G401.6 (cell line): ENCODE results near the gene PTPRT.

Experiments
- FAIRE-seq: peaks from 2 replicates; lab custom pipeline; 2012; peaks lifted over from hg19 to GRCh38; lab: Jason Lieb, UNC

The PTPRT gene

DNA sequence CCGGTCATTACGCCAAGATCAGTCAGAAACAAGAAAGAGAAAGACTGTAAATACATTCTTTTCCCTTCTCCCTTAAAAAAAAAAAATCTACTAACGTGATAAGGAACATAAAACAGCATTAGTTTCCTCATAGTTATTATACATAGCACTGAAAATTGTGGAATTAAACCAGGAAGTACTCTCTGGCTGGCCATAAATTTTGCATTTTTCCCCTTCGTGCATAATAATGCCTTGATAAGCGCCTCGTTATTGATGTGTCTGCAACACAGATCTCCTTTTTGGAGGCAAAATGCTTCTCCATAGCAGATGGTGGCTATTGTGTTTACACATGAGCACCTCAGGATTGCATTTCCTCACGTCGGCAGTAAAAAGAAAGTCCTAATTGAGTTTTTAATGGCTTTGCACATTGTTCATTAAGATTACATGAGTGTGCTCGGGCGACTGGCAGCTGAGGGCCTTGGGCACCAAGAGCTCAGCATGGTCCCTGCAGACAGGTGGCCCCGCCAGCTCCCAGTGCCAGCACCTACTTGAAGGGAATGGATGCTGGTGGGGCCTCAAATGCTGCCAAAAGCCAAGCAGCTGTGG is 394.5 kb downstream of the PTPRT start:
- FAIRE-seq: no peak

DNA sequence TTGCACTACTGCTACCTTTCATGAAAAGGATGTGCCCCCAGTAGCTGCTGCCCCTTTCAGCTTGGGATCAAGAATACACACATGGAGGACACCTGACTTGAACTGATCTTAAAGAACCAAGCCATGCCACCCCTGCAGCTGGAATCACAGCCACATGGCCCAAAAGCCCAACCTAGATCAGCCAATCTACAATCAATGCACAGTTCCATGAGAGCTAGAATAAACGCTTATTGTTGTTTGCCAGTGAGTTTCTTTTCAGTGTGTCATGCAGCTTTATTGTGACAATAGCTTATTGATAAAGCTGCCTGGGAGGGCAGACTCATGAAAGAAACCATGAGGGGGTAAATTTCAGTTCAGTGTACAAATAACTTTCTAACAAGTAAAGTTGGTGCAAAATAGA is 397.7 kb downstream of the PTPRT start:
- FAIRE-seq: no peak

DNA sequence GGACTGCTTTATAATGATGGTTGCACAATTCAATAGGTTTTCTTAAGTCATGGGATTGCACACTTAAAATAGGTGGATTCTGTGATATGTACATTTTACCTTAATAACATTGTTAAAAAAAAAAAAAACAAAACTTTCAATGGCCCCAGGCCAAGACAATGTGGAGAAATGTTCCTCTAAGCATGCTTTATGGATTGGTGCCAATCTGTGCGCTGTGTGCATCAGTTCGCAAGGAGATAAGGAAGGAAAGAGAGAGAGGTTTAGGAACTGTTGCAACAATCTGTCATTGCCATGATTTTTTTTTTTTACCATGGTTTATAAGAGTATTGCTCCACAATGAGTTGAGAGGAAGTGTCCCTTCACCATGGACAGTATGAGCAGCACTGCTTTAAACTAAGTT is 399.6 kb downstream of the PTPRT start:
- no peak for FAIRE-seq

- no peak for FAIRE-seq
Measured at GRCh38 chr20:42788707-42789106, 401.0 kb downstream of the PTPRT start.

GRCh38 chr20:42785041-42785440 is 404.7 kb downstream of the PTPRT start:
- FAIRE-seq: no peak

GRCh38 chr20:42779216-42779615 is 410.5 kb downstream of the PTPRT start:
- FAIRE-seq: no peak

DNA sequence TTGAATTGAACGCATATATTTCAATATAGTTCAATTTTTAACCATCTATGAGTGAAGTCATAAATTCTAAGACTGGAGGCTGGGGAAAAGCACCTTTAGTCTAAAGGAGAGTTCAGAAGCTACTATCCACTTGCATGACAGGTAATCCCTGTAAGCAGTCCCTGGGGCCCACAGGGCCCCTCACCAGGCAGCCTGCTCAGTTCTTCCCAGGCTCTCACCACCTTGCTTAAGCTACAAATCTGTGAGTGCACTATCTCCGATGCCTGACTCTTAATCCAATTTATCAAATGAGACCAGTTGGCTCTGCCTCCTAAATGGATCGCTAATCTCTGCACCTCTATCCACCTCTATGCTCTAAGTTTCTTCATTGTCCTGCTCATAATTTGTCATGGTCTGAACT is 413.8 kb downstream of the PTPRT start:
- no peak for FAIRE-seq

DNA sequence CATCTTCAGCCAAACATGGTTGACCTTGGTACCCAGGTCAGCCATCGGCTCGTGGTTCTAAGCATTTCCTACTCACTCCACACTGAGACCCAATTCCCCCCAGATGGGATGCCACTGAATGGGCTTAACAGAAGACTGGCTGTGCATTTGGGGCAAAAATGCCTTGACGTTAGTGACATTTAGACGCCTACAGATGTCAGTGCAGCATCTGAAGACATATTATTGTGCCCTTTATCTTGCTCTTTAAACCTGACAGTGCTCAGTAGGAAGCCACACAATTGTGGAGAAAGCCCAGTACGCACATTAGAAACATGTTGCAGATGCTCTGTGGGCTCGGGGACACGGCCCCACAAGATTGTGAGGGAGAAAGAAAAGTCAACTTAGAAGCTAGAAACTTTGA is 414.7 kb downstream of the PTPRT start:
- FAIRE-seq: no peak

DNA sequence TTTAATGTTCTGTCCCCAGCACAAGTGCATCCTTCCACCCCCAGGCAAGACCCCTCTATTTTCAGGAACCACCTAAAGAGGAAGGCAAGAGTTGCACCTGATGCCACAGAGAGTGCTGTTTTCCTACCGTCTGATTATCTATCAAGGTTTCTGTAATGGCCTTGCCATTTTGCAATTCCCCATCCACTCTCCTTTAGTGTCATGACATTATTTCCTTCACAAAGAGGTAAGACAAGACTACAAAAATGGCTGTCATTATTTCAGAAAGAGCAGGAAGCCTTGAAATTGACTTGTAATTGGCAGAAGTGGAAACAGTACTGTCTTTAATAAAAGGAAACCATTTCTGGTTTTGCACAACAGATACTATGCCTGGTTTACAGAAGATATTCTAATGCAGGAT is 426.7 kb downstream of the PTPRT start:
- no peak for FAIRE-seq

GRCh38 chr20:42756991-42757390 is 432.7 kb downstream of the PTPRT start:
- no peak for FAIRE-seq

DNA sequence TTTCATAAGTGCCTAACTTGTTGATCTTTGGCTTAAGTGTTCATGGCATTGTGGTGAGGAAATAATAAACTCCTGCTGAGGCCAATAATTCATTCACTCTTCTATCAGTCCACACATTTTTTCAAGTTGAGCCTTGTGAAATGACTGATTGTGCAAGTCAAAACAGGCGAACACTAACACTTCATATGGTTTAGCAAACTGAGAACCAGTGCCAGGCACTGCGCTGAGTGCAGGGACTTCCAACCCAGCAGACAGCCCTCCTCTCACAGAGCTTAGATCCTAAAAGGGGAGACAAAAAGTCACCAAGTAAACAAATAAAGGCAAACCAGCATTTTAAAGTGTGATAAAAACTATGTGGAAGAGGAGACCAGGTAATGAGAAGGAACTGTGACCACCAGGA is 435.0 kb downstream of the PTPRT start:
- no peak for FAIRE-seq

DNA sequence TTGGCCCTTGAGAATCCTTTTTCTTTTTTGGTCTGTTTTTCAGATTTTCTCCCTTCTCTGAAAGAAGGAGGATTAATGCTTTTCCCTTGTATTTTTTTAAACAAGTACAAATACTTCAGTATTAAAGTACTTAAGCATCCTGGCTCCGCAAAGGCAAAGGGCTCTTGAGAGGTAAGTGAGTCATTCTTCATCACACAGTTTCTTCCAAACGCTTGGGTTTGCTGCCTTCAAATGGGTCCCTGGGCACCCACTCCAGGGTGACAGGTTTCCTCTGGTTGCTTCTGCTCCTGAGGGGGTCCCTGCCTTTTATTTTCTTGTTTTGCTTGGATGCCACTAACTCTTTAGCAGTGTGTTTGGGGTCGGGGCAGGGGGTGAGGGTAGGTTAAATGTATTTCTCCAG is 437.1 kb downstream of the PTPRT start:
- no peak for FAIRE-seq

GRCh38 chr20:42749556-42749955 is 440.1 kb downstream of the PTPRT start:
- no peak for FAIRE-seq

GRCh38 chr20:42747765-42748411 is 441.8 kb downstream of the PTPRT start:
- no peak for FAIRE-seq

DNA sequence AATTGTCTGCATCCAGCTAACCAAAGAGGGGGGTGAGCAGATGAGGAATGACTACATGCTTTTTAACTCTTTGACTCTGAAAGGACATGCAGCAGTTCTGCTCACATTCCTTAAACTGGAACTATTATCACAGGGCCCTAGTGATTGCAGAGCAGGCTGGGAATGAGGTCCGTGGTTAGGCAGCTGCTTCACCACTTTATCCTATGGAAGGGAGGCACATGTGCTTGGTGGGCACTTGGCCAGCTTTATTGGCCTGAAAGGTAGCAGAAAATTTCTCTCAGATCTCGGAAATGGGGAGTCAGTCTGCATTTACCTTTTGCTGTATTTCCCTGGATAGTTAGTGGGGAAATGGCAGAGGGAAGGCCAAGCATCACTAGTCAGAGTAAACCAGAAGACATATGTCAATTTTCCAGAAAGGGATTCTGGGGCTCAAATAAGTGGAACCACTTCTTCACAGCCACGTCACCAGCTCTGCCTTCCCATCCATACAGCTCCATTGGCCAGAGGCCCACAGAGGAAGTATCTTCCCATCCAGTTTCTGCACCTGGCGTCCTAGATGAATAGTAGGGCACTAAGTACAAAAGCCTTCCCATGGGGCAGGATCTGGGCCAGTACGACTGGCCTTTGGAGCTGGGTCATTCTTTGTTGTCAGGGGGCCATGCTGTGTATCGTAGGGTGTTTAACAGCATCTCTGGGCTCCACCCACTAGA is 444.8 kb downstream of the PTPRT start:
- no peak for FAIRE-seq

DNA sequence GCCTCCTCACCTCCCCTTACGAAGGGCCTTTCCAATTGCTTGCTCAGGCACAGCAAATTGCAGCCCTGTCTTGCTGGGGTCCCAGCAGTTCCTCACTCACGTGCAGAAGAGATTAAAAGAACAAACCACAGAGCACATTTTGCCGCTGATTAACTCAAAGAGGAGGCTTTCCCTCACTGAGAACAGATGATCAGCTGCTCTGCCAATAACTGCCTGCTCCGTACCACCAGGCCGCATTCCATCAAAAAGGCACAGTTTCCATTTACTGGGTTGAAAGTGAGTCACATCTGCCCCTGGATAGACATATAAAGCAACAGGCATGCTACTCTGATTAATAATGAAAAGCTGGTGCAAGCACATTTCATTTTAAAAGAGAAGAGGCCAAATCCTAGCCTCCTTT is 446.8 kb downstream of the PTPRT start:
- no peak for FAIRE-seq

DNA sequence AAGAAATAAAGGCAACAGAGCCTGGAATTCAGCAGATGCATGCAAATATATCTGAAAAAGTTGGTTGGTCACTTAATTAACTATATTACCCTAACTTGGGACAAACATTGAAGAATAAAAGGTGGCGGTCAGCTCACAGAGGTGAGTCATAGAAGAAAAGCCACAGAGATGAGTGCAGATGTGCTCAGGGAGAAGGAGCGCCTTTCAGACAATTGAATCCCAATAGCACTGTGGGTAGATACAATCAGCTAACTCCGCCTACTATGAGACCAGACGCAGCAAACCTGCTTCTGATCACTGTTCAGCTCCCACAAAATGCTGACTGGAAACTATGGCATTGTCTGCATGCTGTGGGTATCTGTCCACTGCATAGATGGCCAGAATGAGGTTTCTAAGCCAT is 447.8 kb downstream of the PTPRT start:
- FAIRE-seq: no peak

DNA sequence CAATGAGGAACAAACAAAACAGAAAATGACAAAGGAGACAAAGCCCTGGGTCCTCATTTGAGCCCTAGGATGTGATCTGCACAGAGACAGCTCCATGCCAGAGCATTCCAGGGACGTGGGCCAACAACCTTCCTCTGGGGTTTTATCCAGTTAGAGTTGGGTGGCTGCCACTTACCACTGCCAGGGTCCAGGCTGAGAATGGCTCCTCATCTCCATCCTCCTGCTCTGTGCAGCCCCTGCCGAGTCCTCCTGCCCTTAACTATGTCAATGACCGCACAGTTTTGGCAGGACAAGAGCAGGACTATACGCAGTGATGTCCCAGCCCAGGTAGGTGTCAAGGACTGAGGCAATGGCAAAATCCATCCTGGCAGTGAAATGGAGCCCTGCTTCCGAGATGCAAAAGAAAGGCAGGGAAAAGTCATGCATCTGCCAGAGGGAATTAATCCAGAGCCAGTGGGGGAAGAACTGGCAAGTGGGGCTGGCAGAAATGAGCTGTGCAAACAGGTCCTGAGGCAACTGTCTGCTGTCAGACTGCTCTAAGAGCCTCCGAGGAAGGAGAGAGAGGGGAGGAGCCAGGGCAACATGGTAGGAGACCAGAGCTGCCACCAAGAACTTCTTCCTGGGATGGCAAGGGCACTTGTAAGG is 449.4 kb downstream of the PTPRT start:
- FAIRE-seq: no peak

- FAIRE-seq: no peak
Measured at GRCh38 chr20:42739683-42740082, 450.0 kb downstream of the PTPRT start.

DNA sequence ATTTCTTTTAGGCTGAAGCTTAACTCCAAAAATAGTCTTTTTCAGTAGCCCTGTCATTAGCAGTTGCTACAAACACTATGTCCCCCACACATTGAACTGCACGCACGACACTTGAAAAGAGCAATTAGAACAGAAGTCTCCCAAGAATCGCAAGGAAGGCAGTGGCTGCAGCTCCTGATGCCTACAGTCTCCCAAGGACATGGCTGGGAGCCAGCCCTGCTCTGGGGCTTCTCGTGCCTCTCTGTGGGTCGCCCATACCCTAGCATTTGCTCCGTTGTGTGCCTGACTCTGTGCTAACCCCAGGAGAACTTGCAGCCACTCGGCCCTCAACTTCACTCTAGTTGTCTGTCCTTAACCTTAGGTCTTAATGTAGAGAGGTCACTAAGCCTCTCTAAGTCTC is 454.2 kb downstream of the PTPRT start:
- FAIRE-seq: no peak

- FAIRE-seq: no peak
Measured at GRCh38 chr20:42734660-42735368, 454.9 kb downstream of the PTPRT start.

GRCh38 chr20:42721923-42722322 is 467.8 kb downstream of the PTPRT start:
- FAIRE-seq: no peak
